NB4 (cell line): ENCODE data around the gene NTRK3.

Experiments
- CTCF ChIP-seq: IDR thresholded peaks from one replicate; pipeline ENCODE4 v1.5.1; 2012; ENCODE audit warnings: low read depth, low read length
- MAX ChIP-seq: IDR thresholded peaks from 2 replicates; pipeline ENCODE4 v1.6.1; 2011; ENCODE audit warnings: low read depth, low read length

- no peak for TF ChIP-seq MAX
- no peak for TF ChIP-seq CTCF
These were observed 138.5 kb downstream of the NTRK3 start for GRCh38 chr15:88118035-88118434.
